ENCODE data around the gene CAND2. TPM values are rescaled to one million over a fixed set of nuclear protein-coding genes. Genes with fewer than 3 reads are reported as not detected.

The CAND2 gene
- total and polyA plus RNA-seq, 4 experiments from 2014 or later = 1.9 to 2.3 (median 2.2) TPM

GRCh38 chr3:12812812-12813211, 16.3 kb downstream of the CAND2 start:
- no peak overlapping the region for H3K4me3 Mint-ChIP-seq

GRCh38 chr3:12813967-12814366, 17.5 kb downstream of the CAND2 start:
- Histone ChIP-seq H3K36me3 (ENCODE audit: insufficient read depth, low read length) (no peaks in the 10 kb centered on the region), H3K27ac (ENCODE audit: low read depth, low read length) (no peak overlapping the region), H3K4me1 (ENCODE audit: insufficient read depth, low read length) (peaks cover 13% of the 10 kb centered on the region), H3K4me3 (ENCODE audit: low read length in 2 of 2) (no peak overlapping the region), H3K9me3 (ENCODE audit: control insufficient read depth in 1 of 2, low read length in 2 of 2) (no peaks in the 10 kb centered on the region), H3K27me3 (ENCODE audit: insufficient read depth, low read length) (no peaks in the 10 kb centered on the region)
- DNase-seq = no peak
- H3K4me1 Mint-ChIP-seq = peaks cover 0 to 15% (median 10%) of the 10 kb centered on the region in 4 donors
- H3K27ac Mint-ChIP-seq = peak overlapping the region in 1 of 7 donors; percentile 25
- POLR2A ChIA-PET (ENCODE audit: partially characterized antibody) = no interaction called here
- CTCF ChIA-PET (ENCODE audit: partially characterized antibody) = no interaction called here
- H3K9me3 Mint-ChIP-seq = no peaks in the 10 kb centered on the region
- H3K36me3 Mint-ChIP-seq = no peaks in the 10 kb centered on the region
- no peak overlapping the region for H3K4me3 Mint-ChIP-seq
- intact Hi-C loops (cut with micrococcal nuclease) = no loop called here
- H3K27me3 Mint-ChIP-seq = no peaks in the 10 kb centered on the region

More at GRCh38 chr3:12812812-12813211, 16.3 kb downstream of the CAND2 start:
- DNase-seq = no peak
- Mint-ChIP-seq H3K4me1 (peaks cover 0 to 21% (median 11%) of the 10 kb centered on the region in 4 donors), H3K9me3 (no peaks in the 10 kb centered on the region), H3K27ac (no peak overlapping the region), H3K27me3 (no peaks in the 10 kb centered on the region), H3K36me3 (no peaks in the 10 kb centered on the region)
- Histone ChIP-seq H3K9me3 (ENCODE audit: control insufficient read depth in 1 of 2, low read length in 2 of 2) (no peaks in the 10 kb centered on the region), H3K4me3 (ENCODE audit: low read length in 2 of 2) (no peak overlapping the region), H3K27me3 (ENCODE audit: insufficient read depth, low read length) (no peaks in the 10 kb centered on the region), H3K27ac (ENCODE audit: low read depth, low read length) (no peak overlapping the region), H3K36me3 (ENCODE audit: insufficient read depth, low read length) (no peaks in the 10 kb centered on the region), H3K4me1 (ENCODE audit: insufficient read depth, low read length) (peaks cover 13% of the 10 kb centered on the region)
- POLR2A ChIA-PET (ENCODE audit: partially characterized antibody) = no interaction called here
- CTCF ChIA-PET (ENCODE audit: partially characterized antibody) = interaction anchor here (0.7 to 7.1 kb wide), 4 partner anchors 24 to 1608 kb away, joined by 3 to 61 read pairs (median 3); no protein-coding TSS in a partner anchor
- intact Hi-C loops (cut with micrococcal nuclease) = no loop called here

GRCh38 chr3:12815078-12815477, 18.6 kb downstream of the CAND2 start:
- H3K27ac Mint-ChIP-seq = peak overlapping the region in 1 of 7 donors; percentile 41
- H3K4me1 ChIP-seq (ENCODE audit: insufficient read depth, low read length) = peaks cover 9% of the 10 kb centered on the region
- H3K4me1 Mint-ChIP-seq = peaks cover 0 to 7% (median 5%) of the 10 kb centered on the region in 4 donors
- no peaks in the 10 kb centered on the region for H3K36me3 Mint-ChIP-seq
- POLR2A ChIA-PET (ENCODE audit: partially characterized antibody) = interaction anchor here (1.3 kb wide), 1 partner anchor 27 kb away, joined by 3 read pairs; no protein-coding TSS in a partner anchor
- H3K9me3 Mint-ChIP-seq = no peaks in the 10 kb centered on the region
- H3K4me3 ChIP-seq (ENCODE audit: low read length in 2 of 2) = no peak overlapping the region
- no peaks in the 10 kb centered on the region for H3K9me3 ChIP-seq (ENCODE audit: control insufficient read depth in 1 of 2, low read length in 2 of 2)
- no peak for DNase-seq
- no peaks in the 10 kb centered on the region for H3K27me3 ChIP-seq (ENCODE audit: insufficient read depth, low read length)
- no peak overlapping the region for H3K27ac ChIP-seq (ENCODE audit: low read depth, low read length)
- CTCF ChIA-PET (ENCODE audit: partially characterized antibody) = no interaction called here
- H3K27me3 Mint-ChIP-seq = no peaks in the 10 kb centered on the region
- H3K4me3 Mint-ChIP-seq = no peak overlapping the region
- intact Hi-C loops (cut with micrococcal nuclease) = no loop called here
- H3K36me3 ChIP-seq (ENCODE audit: insufficient read depth, low read length) = no peaks in the 10 kb centered on the region

- Histone ChIP-seq H3K36me3 (ENCODE audit: insufficient read depth, low read length) (no peaks in the 10 kb centered on the region), H3K9me3 (ENCODE audit: control insufficient read depth in 1 of 2, low read length in 2 of 2) (no peaks in the 10 kb centered on the region), H3K4me3 (ENCODE audit: low read length in 2 of 2) (no peak overlapping the region), H3K4me1 (ENCODE audit: insufficient read depth, low read length) (peaks cover 5% of the 10 kb centered on the region), H3K27me3 (ENCODE audit: insufficient read depth, low read length) (no peaks in the 10 kb centered on the region), H3K27ac (ENCODE audit: low read depth, low read length) (no peak overlapping the region)
- no peak overlapping the region for H3K27ac Mint-ChIP-seq
- peaks cover 0 to 3% (median 1%) of the 10 kb centered on the region in 4 donors for H3K4me1 Mint-ChIP-seq
- H3K36me3 Mint-ChIP-seq = no peaks in the 10 kb centered on the region
- ChIA-PET CTCF (ENCODE audit: partially characterized antibody) (interaction anchor here (1.2 kb wide), 1 partner anchor 26 kb away, joined by 5 read pairs; the partner anchor contains the start of gene RPL32), POLR2A (ENCODE audit: partially characterized antibody) (interaction anchor here (1.3 kb wide), 1 partner anchor 26 kb away, joined by 3 read pairs; no protein-coding TSS in a partner anchor)
- no peaks in the 10 kb centered on the region for H3K27me3 Mint-ChIP-seq
- no peak for DNase-seq
- H3K4me3 Mint-ChIP-seq = no peak overlapping the region
- intact Hi-C loops (cut with micrococcal nuclease) = no loop called here
- no peaks in the 10 kb centered on the region for H3K9me3 Mint-ChIP-seq
These were observed 19.2 kb downstream of the CAND2 start for GRCh38 chr3:12815719-12816118.

GRCh38 chr3:12816521-12817342, 20.3 kb downstream of the CAND2 start:
- CTCF ChIA-PET (ENCODE audit: partially characterized antibody) = interaction anchor here (1.2 kb wide), 1 partner anchor 25 kb away, joined by 5 read pairs; the partner anchor contains the start of gene RPL32
- Histone ChIP-seq H3K9me3 (ENCODE audit: control insufficient read depth in 1 of 2, low read length in 2 of 2) (no peaks in the 10 kb centered on the region), H3K4me3 (ENCODE audit: low read length in 2 of 2) (no peak overlapping the region), H3K36me3 (ENCODE audit: insufficient read depth, low read length) (no peaks in the 10 kb centered on the region), H3K27me3 (ENCODE audit: insufficient read depth, low read length) (no peaks in the 10 kb centered on the region), H3K4me1 (ENCODE audit: insufficient read depth, low read length) (no peaks in the 10 kb centered on the region), H3K27ac (ENCODE audit: low read depth, low read length) (no peak overlapping the region)
- Mint-ChIP-seq H3K27ac (no peak overlapping the region), H3K36me3 (no peaks in the 10 kb centered on the region), H3K27me3 (no peaks in the 10 kb centered on the region), H3K9me3 (no peaks in the 10 kb centered on the region), H3K4me3 (no peak overlapping the region), H3K4me1 (no peaks in the 10 kb centered on the region)
- DNase-seq = no peak
- intact Hi-C loops (cut with micrococcal nuclease) = no loop called here
- POLR2A ChIA-PET (ENCODE audit: partially characterized antibody) = interaction anchor here (1.7 kb wide), 1 partner anchor 24 kb away, joined by 4 read pairs; no protein-coding TSS in a partner anchor

- H3K4me1 Mint-ChIP-seq = no peaks in the 10 kb centered on the region
- H3K4me1 ChIP-seq (ENCODE audit: insufficient read depth, low read length) = no peaks in the 10 kb centered on the region
- H3K36me3 Mint-ChIP-seq = no peaks in the 10 kb centered on the region
- ChIA-PET CTCF (ENCODE audit: partially characterized antibody) (interaction anchor here (1.1 kb wide), 1 partner anchor 8 kb away, joined by 3 read pairs; no protein-coding TSS in a partner anchor), POLR2A (ENCODE audit: partially characterized antibody) (interaction anchor here (1.1 to 1.7 kb wide), 4 partner anchors 13 to 23 kb away, joined by 4 to 5 read pairs (median 4); partner anchors contain the start of gene CAND2)
- no peaks in the 10 kb centered on the region for H3K27me3 Mint-ChIP-seq
- H3K4me3 ChIP-seq (ENCODE audit: low read length in 2 of 2) = no peak overlapping the region
- no peak overlapping the region for H3K4me3 Mint-ChIP-seq
- no peaks in the 10 kb centered on the region for H3K9me3 ChIP-seq (ENCODE audit: control insufficient read depth in 1 of 2, low read length in 2 of 2)
- intact Hi-C loops (cut with micrococcal nuclease) = no loop called here
- H3K27me3 ChIP-seq (ENCODE audit: insufficient read depth, low read length) = no peaks in the 10 kb centered on the region
- no peaks in the 10 kb centered on the region for H3K9me3 Mint-ChIP-seq
- no peaks in the 10 kb centered on the region for H3K36me3 ChIP-seq (ENCODE audit: insufficient read depth, low read length)
- no peak overlapping the region for H3K27ac Mint-ChIP-seq
- no peak overlapping the region for H3K27ac ChIP-seq (ENCODE audit: low read depth, low read length)
- no peak for DNase-seq
These were observed 20.8 kb downstream of the CAND2 start for GRCh38 chr3:12817343-12817710.

- ChIA-PET POLR2A (ENCODE audit: partially characterized antibody) (interaction anchor here (1.1 to 1.7 kb wide), 4 partner anchors 12 to 22 kb away, joined by 4 to 5 read pairs (median 4); partner anchors contain the start of gene CAND2), CTCF (ENCODE audit: partially characterized antibody) (interaction anchor here (1.1 to 1.5 kb wide), 3 partner anchors 8 to 23 kb away, joined by 3 to 5 read pairs (median 3); partner anchors contain the start of gene RPL32)
- no peak for DNase-seq
These were observed 21.8 kb downstream of the CAND2 start for GRCh38 chr3:12818273-12818672.

More at GRCh38 chr3:12818273-12818672, 21.8 kb downstream of the CAND2 start:
- H3K36me3 ChIP-seq (ENCODE audit: insufficient read depth, low read length) = no peaks in the 10 kb centered on the region
- no peaks in the 10 kb centered on the region for H3K36me3 Mint-ChIP-seq
- no peaks in the 10 kb centered on the region for H3K27me3 Mint-ChIP-seq
- H3K4me1 Mint-ChIP-seq = no peaks in the 10 kb centered on the region
- H3K9me3 Mint-ChIP-seq = no peaks in the 10 kb centered on the region
- H3K4me3 Mint-ChIP-seq = no peak overlapping the region
- no peaks in the 10 kb centered on the region for H3K27me3 ChIP-seq (ENCODE audit: insufficient read depth, low read length)
- H3K4me3 ChIP-seq (ENCODE audit: low read length in 2 of 2) = no peak overlapping the region
- intact Hi-C loops (cut with micrococcal nuclease) = no loop called here
- no peak overlapping the region for H3K27ac ChIP-seq (ENCODE audit: low read depth, low read length)
- no peaks in the 10 kb centered on the region for H3K4me1 ChIP-seq (ENCODE audit: insufficient read depth, low read length)
- no peaks in the 10 kb centered on the region for H3K9me3 ChIP-seq (ENCODE audit: control insufficient read depth in 1 of 2, low read length in 2 of 2)
- H3K27ac Mint-ChIP-seq = no peak overlapping the region
